ENCODE data around the gene PLEKHM2. TPM values are rescaled to one million over a fixed set of nuclear protein-coding genes. Genes with fewer than 3 reads are reported as not detected.

Gene PLEKHM2
- total RNA-seq, 1 experiment from 2014 or later = 46.1 TPM

DNA sequence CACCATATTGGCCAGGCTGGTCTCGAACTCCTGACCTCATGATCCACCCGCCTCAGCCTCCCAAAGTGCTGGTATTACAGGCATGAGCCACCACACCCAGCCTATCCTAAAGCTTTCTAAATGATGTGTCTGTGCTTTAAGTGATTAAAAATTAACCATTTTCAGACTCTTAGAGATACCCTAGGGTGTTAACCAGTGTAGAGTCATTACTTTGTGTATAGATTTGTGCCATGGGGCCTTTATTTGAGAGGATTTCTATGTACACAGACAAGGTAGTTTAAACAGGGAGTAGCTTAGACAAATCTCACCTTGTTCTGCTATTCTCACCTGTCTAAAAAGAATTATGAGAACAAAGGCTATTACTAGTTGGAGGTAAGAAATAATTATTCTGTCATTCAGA is 12.7 kb upstream of the PLEKHM2 start:
- in situ Hi-C loops (cut with HindIII; ENCODE audit: low sequenced_read_pairs) = no loop called here
- DNase-seq (ENCODE audit: low spot score) = no peak

DNA sequence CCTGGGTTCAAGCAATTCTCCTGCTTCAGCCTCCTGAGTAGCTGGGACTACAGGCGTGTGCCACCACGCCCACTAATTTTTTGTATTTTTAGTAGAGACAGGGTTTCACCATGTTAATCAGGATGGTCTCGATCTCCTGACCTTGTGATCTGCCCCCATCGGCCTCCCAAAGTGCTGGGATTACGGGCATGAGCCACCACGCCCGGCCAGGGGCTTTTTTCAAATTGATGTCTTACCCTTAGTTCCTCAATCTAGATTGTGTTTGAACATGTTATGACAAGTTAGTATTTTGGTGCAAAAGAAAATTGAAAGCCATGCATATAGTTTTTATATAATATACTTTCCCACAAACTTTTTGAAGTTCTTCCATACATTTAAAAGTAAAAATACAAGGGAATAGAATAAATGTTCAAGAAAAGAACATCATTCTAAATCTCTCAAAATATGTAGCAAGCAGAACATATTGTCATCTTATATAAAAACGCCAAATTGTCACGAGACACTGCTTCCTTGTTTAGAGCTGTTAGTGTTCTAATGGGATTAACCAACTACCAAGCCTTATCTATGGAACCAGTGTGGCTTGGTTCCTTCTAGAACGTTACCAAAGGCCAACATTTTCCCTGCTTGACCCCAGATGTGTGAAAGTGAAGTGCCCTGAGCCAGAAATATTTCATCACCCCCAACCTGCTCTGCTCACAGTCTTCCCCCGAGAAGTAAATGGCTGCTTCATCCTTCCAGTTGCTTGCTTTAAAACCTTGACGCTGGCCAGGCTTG is 9.5 kb upstream of the PLEKHM2 start:
- in situ Hi-C loops (cut with HindIII; ENCODE audit: low sequenced_read_pairs) = no loop called here

DNA sequence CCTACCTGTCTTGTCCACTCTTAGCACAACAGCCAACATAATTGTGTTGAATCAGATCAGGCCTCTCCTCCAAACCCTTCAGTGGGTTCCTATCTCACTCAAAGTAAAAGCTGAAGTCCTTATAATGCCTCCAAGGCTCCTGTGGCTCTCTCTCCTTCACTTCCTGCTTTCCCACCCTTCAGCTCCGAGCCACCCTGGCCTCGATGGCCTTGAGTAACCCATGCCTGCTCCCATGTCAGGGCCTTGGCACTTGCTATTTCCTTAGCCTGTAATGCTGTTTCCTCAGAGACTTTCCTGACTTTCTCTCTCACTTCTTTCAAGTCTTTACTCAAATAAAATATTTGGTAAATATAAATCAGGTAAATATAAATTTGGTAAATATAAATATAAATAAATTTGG is 8.1 kb upstream of the PLEKHM2 start:
- in situ Hi-C loops (cut with HindIII; ENCODE audit: low sequenced_read_pairs) = no loop called here
- DNase-seq (ENCODE audit: low spot score) = no peak

More for the DNA sequence above, 9.5 kb upstream of the PLEKHM2 start:
- no peak for DNase-seq (ENCODE audit: low spot score)

DNA sequence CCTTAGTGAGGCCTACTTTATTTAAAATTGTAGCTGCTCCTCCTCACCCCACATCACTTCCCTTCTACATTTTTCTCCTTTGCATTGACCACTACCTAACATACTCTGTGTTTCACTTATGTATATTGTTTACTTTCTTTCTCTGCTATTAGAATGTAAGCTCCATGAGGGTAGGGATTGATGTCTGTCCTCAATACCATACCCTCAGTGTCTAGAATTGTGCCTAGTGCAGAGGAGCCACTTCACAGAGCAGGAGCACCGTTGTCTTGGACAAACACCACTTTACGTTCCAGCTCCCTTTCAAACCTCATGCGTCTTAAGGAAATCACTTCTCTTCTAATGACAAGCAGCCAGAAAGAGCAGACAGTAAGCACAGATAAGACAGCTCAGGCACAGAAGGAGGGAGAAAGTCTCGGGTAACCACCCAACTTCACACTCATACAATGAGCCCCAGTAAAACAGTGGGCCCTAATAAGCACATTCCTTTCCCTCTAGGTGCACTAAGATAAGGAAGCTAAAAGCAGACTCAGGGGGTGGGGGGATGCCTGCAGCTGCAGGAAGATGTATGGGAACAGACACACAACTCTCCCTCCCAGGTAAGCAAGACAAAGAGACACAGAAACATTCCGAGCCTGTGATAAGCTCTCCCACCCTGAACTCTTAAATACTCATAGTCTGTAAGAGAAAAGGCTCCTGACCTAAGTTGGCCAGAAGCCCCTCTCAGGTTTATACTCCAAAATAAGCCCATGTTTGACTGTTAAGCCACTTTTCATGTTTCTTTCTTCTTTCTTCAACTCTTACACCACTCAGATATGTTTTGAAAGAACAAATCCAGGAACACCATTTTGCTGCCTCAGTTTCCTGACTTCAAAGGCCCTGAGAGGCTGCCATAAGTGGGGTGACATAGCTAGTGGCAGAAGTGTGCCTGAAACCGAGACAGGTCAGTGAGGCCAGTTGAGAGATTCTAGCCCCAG is 7.1 kb upstream of the PLEKHM2 start:
- in situ Hi-C loops (cut with HindIII; ENCODE audit: low sequenced_read_pairs) = no loop called here
- DNase-seq (ENCODE audit: low spot score) = no peak

DNA sequence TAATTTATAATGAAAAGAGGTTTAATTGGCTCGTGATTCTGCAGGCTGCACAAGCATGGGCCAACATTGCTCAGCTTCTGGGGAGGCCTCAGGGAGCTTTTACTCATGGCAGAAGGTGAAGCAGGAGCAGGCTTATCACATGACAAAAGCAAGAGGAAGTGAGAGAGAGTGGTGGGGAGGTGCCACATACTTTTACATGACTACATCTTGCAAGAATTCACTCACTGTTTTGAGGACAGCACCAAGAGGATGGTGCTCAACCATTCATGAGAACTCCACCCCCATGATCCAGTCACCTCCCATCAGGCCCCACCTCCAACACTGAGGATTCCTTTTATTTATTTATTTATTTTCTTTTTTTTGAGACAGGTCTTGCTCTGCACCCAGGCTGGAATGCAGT is 5.5 kb upstream of the PLEKHM2 start:
- DNase-seq (ENCODE audit: low spot score) = no peak
- in situ Hi-C loops (cut with HindIII; ENCODE audit: low sequenced_read_pairs) = no loop called here

DNA sequence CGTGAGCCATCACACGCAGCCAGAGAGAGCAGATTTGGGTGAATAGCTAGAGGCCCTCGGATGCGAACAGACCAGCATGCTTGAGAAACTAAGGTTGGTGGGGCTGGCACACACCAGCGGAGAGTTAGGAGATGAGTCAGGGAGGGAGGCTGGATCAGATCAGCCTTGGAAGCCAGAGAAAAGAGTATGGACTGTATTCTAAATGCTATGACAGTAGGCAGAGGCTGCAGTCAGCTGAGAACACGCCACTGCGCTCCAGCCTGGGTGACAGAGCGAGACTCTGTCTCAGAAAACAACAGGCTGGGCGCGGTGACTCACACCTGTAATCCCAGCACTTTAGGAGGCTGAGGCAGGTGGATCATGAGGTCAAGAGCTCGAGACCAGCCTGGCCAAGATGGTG is 4.0 kb upstream of the PLEKHM2 start:
- in situ Hi-C loops (cut with HindIII; ENCODE audit: low sequenced_read_pairs) = no loop called here

DNA sequence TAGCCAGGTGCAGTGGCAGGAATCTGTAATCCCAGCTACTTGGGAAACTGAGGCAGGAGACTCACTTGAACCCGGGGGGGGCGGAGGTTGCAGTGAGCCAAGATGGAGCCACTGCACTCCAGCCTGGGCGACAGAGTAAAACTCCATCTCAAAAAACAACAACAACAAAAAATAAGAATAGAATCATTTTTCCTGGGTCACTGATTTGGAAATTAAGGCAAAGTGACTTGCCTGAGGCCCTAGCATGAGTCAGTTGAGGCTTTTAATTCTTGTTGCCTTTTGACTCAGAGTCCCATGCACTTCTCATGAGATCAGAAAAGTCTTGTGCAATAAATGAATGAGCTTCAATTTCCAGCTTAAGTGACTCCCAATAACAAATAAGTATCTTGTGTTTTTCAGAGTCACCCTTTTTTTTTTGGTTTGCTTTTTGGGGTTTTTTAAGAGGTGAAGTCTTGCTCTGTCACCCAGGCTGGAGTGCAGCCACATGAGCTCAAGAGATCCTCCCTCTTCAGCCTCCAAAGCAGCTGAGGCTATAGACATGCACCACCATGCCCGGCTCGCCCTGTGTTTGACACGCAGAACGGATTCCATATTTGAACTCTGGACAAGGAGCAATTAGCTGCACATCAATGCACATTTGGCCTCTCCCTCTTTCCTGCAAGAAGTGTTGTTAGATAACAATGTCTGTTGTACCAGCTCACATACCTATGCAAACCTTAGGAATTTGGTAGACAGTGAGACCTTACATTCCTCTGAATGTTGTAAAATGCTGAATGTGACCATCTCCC is 3.4 kb upstream of the PLEKHM2 start:
- in situ Hi-C loops (cut with HindIII; ENCODE audit: low sequenced_read_pairs) = no loop called here
- no peak for DNase-seq (ENCODE audit: low spot score)

More for the DNA sequence above, 4.0 kb upstream of the PLEKHM2 start:
- DNase-seq (ENCODE audit: low spot score) = no peak

DNA sequence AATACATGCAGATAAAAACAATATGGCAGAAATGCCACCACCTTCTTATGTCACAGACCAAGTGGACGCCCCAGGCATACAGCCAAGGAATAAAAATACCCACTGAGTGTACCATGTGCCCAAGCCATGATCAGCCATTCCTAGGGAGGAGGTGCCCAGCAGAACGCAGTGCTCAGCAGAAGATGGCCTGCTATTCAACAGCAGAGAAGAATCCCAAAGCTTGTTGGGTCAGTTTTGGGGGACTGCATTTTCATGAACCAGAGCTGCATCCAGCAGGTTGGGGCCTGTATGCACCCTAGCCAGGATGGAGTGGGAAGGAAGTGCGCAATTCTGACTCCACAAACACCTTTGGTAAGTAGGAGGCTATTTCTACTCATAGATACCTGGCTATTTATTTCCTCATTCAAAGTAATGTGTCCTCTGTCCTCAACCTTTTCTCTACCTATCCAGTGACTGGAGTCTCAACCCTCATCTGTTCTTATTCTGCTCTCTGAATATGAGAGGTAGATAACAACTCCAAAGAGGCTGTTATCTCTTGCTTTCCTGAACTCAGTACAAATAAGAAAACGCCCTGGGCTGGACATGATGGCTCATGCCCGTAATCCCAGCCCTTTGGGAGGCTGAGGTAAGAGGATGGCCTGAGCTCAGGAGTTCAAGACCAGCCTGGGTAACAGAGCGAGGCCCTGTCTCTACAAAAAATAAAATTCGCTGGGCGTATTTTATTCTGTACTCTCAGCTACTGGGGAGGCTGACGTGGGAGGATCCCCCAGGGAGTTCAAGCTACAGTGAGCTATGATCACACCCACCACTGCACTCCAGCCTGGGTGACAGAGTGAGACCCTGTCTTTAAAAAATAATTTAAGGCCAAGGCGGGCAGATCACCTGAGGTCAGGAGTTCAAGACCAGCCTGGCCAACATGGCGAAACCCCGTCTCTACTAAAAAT is 2.5 kb upstream of the PLEKHM2 start:
- in situ Hi-C loops (cut with HindIII; ENCODE audit: low sequenced_read_pairs) = no loop called here
- DNase-seq (ENCODE audit: low spot score) = peak; percentile 24

DNA sequence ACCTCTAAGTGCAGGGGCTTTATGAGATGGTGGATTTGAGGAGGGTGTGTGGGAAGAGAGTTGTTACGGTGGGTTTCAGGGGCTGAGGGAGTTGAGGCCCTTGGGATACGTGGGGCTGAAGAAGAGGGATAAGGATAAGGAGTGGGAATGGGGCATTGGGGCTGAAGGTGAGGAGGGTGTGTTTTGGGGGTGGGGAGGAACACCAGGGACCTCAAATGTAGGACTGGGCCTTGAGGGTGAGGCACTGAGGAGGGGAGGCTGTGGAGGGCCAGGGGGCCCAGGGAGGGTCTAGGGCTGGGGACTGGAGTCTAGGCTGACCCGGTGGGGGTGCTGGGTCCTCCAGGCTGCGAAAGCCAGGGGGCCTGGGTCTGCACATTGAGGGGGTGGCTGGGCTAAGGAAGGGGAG is 1.2 kb upstream of the PLEKHM2 start:
- DNase-seq (ENCODE audit: low spot score) = no peak
- in situ Hi-C loops (cut with HindIII; ENCODE audit: low sequenced_read_pairs) = no loop called here

DNA sequence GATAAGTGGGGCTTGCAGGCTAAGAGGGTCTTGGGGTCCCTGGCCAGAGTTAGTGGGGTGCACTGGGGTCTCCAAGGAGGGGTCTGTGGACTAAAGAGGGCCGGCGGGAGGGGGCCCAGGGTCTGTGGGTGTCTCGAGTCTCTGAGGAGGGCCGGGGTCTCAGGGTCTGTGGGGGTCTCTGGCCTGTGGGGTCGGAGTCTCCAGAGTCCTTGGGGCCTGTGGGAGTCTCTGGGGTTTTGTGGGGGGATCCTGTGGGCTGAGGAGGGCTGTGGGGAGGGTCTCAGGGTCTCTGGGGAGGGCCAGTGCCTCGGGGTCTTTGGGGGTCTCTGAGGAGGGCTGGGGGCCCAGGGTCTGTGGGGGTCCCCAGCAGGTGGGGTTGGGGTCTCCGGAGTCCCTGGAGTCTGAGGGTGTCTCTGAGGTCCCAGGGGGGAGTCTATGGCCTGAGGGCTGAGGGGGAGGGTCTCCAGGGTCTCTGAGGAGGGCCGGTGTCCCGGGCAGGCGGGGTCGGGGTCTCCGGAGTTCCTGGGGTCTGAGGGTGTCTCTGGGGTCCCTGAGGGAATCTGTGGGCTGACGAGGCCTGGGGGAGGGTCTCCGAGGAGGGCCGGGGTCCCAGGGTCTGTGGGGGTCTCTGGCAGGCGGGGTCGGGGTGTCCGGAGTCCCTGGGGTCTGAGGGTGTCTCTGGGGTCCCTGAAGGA is 628 bp upstream of the PLEKHM2 start:
- in situ Hi-C loops (cut with HindIII; ENCODE audit: low sequenced_read_pairs) = no loop called here

DNA sequence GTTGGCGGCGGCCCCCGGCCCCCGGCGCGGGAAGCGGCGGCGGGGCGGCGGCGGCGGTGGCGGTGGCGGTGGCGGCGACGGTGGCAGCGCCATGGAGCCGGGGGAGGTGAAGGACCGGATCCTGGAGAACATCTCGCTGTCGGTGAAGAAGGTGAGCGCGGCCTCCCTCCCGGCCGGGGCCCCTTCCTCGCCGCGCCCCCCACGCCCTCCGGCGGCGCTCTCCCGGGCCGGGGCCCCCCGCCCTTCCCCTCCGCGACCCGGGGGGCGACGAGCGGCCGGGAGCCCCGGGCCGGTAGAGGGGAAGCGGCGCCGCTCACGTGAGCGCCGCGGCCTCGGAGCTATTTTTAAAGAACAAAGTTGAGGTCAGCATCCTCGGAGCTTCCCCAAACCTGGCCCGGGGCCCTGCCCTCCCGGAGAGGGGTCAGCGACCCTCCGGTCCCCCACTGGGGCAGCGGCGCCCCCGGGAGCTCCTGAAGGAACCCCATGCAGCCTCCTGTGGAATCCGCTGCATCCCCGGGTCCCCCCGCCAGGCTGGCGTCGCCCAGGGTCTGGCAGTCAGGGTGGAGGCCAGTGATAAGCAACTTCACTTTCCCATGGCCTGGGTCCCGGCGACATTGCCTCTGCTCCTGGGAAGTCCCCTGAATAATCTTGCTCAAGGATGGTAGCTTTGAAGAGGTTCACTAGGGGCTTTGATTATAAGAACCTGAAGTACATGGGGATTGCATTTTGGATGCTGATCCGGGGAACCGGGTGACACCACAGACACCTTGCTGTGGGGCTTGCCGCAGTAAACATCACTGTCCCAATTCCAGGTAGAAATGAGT is 560 bp downstream of the PLEKHM2 start:
- DNase-seq (ENCODE audit: low spot score) = peak; percentile 72

More for the DNA sequence above, 628 bp upstream of the PLEKHM2 start:
- DNase-seq (ENCODE audit: low spot score) = no peak

DNA sequence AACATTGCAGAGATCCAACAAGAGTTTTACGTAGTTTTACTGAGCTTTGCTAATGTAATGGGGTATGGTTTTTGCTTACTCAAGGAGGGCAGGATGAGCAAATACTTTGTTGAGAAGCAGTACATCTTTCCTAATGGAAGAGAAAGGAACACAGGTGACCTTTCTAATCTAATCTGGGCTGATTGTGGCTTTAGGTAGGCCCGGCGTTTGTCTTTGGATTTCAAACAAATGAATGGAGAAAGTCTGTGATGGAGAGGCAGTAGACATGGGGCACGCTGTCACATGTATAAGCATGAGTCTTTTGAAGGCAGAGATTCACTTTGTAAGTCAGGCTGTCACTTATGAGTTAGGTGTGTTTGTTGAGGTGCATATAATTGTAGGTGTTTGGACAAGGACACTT is 1.7 kb downstream of the PLEKHM2 start:
- in situ Hi-C loops (cut with HindIII; ENCODE audit: low sequenced_read_pairs) = no loop called here
- peak; percentile 41 for DNase-seq (ENCODE audit: low spot score)

More for the DNA sequence above, 560 bp downstream of the PLEKHM2 start:
- in situ Hi-C loops (cut with HindIII; ENCODE audit: low sequenced_read_pairs) = no loop called here

DNA sequence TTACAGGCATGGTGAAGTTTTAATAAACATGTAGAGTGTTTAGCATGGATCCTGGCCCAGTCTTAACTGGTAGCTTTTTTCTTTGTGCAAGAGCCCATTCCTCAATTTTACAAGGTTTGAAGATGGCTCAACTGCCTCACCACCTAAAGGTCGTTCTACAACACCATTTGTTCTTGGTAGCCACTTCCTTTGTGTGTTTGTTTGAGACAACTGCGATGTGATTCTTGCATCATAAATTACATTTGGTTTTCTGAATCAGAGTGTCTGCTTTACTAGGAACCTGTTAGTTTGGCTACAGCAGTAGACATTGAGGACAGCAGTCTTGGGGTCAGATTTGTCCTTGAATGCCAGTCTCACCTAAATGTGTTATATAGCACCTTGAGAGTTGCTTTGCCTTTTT is 3.3 kb downstream of the PLEKHM2 start:
- no peak for DNase-seq (ENCODE audit: low spot score)
- in situ Hi-C loops (cut with HindIII; ENCODE audit: low sequenced_read_pairs) = no loop called here

DNA sequence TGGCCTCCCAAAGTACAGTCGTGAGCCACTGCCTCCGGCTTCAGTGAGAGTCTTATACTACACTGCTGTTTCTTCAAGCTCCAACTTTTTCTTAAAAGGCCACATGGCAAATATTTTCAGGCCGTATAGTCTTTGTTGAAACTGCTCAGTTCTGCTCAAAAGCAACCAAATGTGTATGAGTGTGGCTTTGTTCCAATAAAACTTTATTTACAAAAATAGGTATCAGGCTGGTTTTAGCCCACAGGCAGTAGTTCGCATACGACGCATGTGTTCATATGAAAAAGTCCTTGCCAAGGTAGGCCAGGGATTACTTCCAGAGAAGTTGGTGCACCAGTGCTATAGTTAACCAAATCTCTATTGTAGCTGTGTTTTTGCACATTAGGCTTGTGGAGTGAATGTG is 6.2 kb downstream of the PLEKHM2 start:
- in situ Hi-C loops (cut with HindIII; ENCODE audit: low sequenced_read_pairs) = no loop called here

DNA sequence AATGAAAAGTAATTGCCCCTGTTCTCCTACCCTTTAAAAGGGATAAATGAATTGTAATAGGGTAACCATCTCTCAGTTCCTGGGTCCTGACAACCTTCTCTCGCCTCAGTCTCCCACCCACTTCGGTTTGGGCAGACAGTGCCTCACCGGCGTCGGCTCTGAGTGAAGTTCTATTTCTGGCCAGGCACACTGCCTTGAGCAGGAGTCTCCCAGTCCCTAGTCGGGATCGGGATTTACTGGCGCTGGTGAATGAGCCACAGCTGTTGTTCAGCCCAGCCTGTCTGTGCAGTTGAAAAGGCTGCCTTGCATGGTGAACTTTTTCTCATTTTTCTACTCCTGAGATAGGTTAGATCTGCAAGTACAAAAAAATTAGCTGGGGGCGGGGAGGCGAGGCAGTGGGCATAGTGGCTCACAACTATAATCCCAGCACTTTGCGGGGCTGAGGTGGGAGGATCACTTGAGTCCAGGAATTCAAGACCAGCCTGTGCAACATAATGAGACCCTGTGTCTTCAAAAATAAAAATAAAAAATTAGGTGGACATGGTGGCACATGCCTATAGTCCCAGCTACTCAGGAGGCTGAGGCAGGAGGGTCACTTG is 7.4 kb downstream of the PLEKHM2 start:
- in situ Hi-C loops (cut with HindIII; ENCODE audit: low sequenced_read_pairs) = no loop called here
- DNase-seq (ENCODE audit: low spot score) = peak; percentile 42

More for the DNA sequence above, 6.2 kb downstream of the PLEKHM2 start:
- no peak for DNase-seq (ENCODE audit: low spot score)

DNA sequence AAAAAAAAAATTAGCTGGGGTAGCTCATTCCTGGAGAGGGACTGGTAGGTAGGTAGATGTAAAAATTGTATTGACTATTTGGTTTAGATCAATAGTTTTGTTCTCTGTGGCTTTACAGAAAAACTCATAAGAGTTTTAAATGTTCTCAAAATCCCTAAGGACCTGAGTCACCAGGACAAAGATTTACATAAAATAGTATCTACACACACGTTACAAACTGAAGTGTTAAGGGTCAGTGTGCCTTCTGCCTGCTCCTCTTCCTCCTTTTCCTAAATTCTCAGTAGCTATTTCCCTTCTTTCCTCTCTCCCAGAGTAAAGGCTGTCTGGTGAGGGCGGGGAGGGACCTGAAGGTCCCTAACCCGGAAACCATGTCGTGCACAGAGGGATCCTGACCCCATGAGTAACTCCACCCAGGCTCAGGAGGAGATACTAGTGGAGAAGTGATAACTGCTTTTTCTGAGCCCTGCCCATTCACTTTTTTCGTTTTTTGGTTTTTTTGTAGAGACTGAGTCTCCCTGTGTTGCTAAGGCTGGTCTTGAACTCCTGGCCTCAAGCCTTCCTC is 8.1 kb downstream of the PLEKHM2 start:
- DNase-seq (ENCODE audit: low spot score) = no peak
- in situ Hi-C loops (cut with HindIII; ENCODE audit: low sequenced_read_pairs) = no loop called here

Measured in G401 (cell line).